Measurements from ENCODE around the gene AMBP.

AMBP gene

GRCh38 chr9:114071197-114071795 lies 6.8 kb downstream of the AMBP start:
- Histone ChIP-seq H3F3A (ENCODE audit: control insufficient read depth, insufficient read depth) (no peaks in the 10 kb centered on the region), H3K36me3 (ENCODE audit: control insufficient read depth, low read length) (no peaks in the 10 kb centered on the region), H4K20me1 (ENCODE audit: control insufficient read depth, insufficient read depth, low read depth, low read length) (no peaks in the 10 kb centered on the region), H3K4me1 (ENCODE audit: control insufficient read depth, low read length) (no peaks in the 10 kb centered on the region), H3K79me2 (ENCODE audit: control insufficient read depth, low read length) (no peaks in the 10 kb centered on the region), H3K4me3 (ENCODE audit: low read length) (no peak overlapping the region), H3K9me2 (replicated peaks; ENCODE audit: control insufficient read depth, low read length) (no peaks in the 10 kb centered on the region), H3K4me2 (ENCODE audit: low read length) (no peak overlapping the region), H3K27ac (ENCODE audit: low read depth, low read length) (no peak overlapping the region), H3K9me3 (ENCODE audit: control insufficient read depth, insufficient read depth, low read length) (no peaks in the 10 kb centered on the region), H3K27me3 (ENCODE audit: control insufficient read depth, low read length) (peaks cover 6% of the 10 kb centered on the region; the same call in 1 of the 2 replicates)
- TF ChIP-seq EZH2phosphoT487 (IDR thresholded peaks at IDR 0.05; ENCODE audit: borderline replicate concordance, low read length) (no peak), CTCF (IDR thresholded peaks at IDR 0.05; ENCODE audit: low read depth, low read length, poor library complexity, severe bottlenecking) (no peak)

GRCh38 chr9:114070188-114071103 lies 7.7 kb downstream of the AMBP start:
- Histone ChIP-seq H4K20me1 (ENCODE audit: control insufficient read depth, insufficient read depth, low read depth, low read length) (no peaks in the 10 kb centered on the region), H3K4me3 (ENCODE audit: low read length) (no peak overlapping the region), H3K9me3 (ENCODE audit: control insufficient read depth, insufficient read depth, low read length) (no peaks in the 10 kb centered on the region), H3K4me2 (ENCODE audit: low read length) (no peak overlapping the region), H3K27ac (ENCODE audit: low read depth, low read length) (no peak overlapping the region), H3K36me3 (ENCODE audit: control insufficient read depth, low read length) (no peaks in the 10 kb centered on the region), H3K9me2 (replicated peaks; ENCODE audit: control insufficient read depth, low read length) (no peaks in the 10 kb centered on the region), H3K79me2 (ENCODE audit: control insufficient read depth, low read length) (no peaks in the 10 kb centered on the region), H3K27me3 (ENCODE audit: control insufficient read depth, low read length) (peaks cover 8% of the 10 kb centered on the region; the same call in 1 of the 2 replicates), H3F3A (ENCODE audit: control insufficient read depth, insufficient read depth) (no peaks in the 10 kb centered on the region), H3K4me1 (ENCODE audit: control insufficient read depth, low read length) (no peaks in the 10 kb centered on the region)
- TF ChIP-seq EZH2phosphoT487 (IDR thresholded peaks at IDR 0.05; ENCODE audit: borderline replicate concordance, low read length) (no peak), CTCF (IDR thresholded peaks at IDR 0.05; ENCODE audit: low read depth, low read length, poor library complexity, severe bottlenecking) (no peak)

GRCh38 chr9:114069476-114070187 lies 8.5 kb downstream of the AMBP start:
- Histone ChIP-seq H3K27me3 (ENCODE audit: control insufficient read depth, low read length) (peaks cover 4% of the 10 kb centered on the region; the same call in 1 of the 2 replicates), H3K9me2 (replicated peaks; ENCODE audit: control insufficient read depth, low read length) (no peaks in the 10 kb centered on the region), H3K4me1 (ENCODE audit: control insufficient read depth, low read length) (no peaks in the 10 kb centered on the region), H3K4me2 (ENCODE audit: low read length) (no peak overlapping the region), H3K4me3 (ENCODE audit: low read length) (no peak overlapping the region), H3K9me3 (ENCODE audit: control insufficient read depth, insufficient read depth, low read length) (no peaks in the 10 kb centered on the region), H3K79me2 (ENCODE audit: control insufficient read depth, low read length) (no peaks in the 10 kb centered on the region), H3K36me3 (ENCODE audit: control insufficient read depth, low read length) (no peaks in the 10 kb centered on the region), H4K20me1 (ENCODE audit: control insufficient read depth, insufficient read depth, low read depth, low read length) (no peaks in the 10 kb centered on the region), H3K27ac (ENCODE audit: low read depth, low read length) (no peak overlapping the region), H3F3A (ENCODE audit: control insufficient read depth, insufficient read depth) (no peaks in the 10 kb centered on the region)
- TF ChIP-seq CTCF (IDR thresholded peaks at IDR 0.05; ENCODE audit: low read depth, low read length, poor library complexity, severe bottlenecking), result no peak
- TF ChIP-seq EZH2phosphoT487 (IDR thresholded peaks at IDR 0.05; ENCODE audit: borderline replicate concordance, low read length), result no peak

All from DOHH2 (cell line).